GM21619 (cell line): ENCODE data around the gene FASTK.
A peak's percentile ranks its signal among the peaks of the same experiment; 100 is the strongest.

Experiments used
- ATAC-seq: cut with Tn5 transposase; IDR thresholded peaks from one replicate; pipeline ENCODE4 v1.9.1; 2021; ENCODE audit not compliant: unreplicated experiment

FASTK gene

GRCh38 chr7:151083071-151083823, 2.6 kb upstream of the FASTK start, which contains the start of gene TMUB1:
Gene TMUB1, minus strand, starts transcription at chr7:151083493. Its CDS starts 930 bp downstream, at chr7:151082563.
- peak; percentile 41 for ATAC-seq

- no peak for ATAC-seq
Measured at GRCh38 chr7:151082141-151083070, 1.8 kb upstream of the FASTK start.

GRCh38 chr7:151081170-151082101, 827 bp upstream of the FASTK start:
- no peak for ATAC-seq

GRCh38 chr7:151080067-151080521, 515 bp downstream of the FASTK start:
- peak; percentile 3 for ATAC-seq

- no peak for ATAC-seq
Measured at GRCh38 chr7:151079199-151079910, 1.3 kb downstream of the FASTK start.

- ATAC-seq: no peak
Measured at GRCh38 chr7:151078233-151079040, 2.2 kb downstream of the FASTK start.

- no peak for ATAC-seq
Measured at GRCh38 chr7:151077705-151078232, 2.8 kb downstream of the FASTK start.

- no peak for ATAC-seq
Measured at GRCh38 chr7:151076863-151077704, 3.5 kb downstream of the FASTK start.

GRCh38 chr7:151075978-151076426, 4.6 kb downstream of the FASTK start:
- ATAC-seq: no peak

- no peak for ATAC-seq
Measured at GRCh38 chr7:151075662-151075971, 5.0 kb downstream of the FASTK start.

GRCh38 chr7:151074817-151075661, 5.6 kb downstream of the FASTK start:
- no peak for ATAC-seq

- ATAC-seq: no peak
Measured at GRCh38 chr7:151073990-151074389, 6.6 kb downstream of the FASTK start.

- no peak for ATAC-seq
Measured at GRCh38 chr7:151071032-151071866, 9.4 kb downstream of the FASTK start.

GRCh38 chr7:151070574-151070960, 10.0 kb downstream of the FASTK start:
- ATAC-seq: no peak

- no peak for ATAC-seq
Measured at GRCh38 chr7:151069841-151070573, 10.6 kb downstream of the FASTK start.
